HCT116 (cell line): ENCODE data around the gene THSD4. TPM values are rescaled to one million over a fixed set of nuclear protein-coding genes. Genes with fewer than 3 reads are reported as not detected.

Experiments
- ATAC-seq: fragments of 200-7000 bp; cut with Tn5 transposase; 2 replicates; pipeline ENCODE4 v1.9.1; 2020; ENCODE audit warnings: mild to moderate bottlenecking, moderate library complexity
- BruUV-seq: library from RNA; stranded (reverse); fragments of 400-500 nt; replicated peaks from 2 replicates; lab custom pipeline; 2021; lab: Mats Ljungman, UMichigan
- CTCF ChIA-PET: fragments of 300-600 bp; sonication (Branson Sonifier 250); formaldehyde crosslinking; loops from one replicate; lab custom pipeline; 2021; ENCODE audit warnings: antibody characterized with exemption; lab: Charles Lee
- POLR2A ChIA-PET: fragments of 300-600, 350-600 bp; sonication (Branson Sonifier 250); formaldehyde crosslinking; loops from one replicate; lab custom pipeline; 2021; ENCODE audit warnings: antibody characterized with exemption; lab: Charles Lee
- RAD21 ChIA-PET, 2 experiments: fragments of 300-600 bp; sonication (Branson Sonifier 250); formaldehyde crosslinking; loops; one replicate each; lab custom pipeline; 2023; ENCODE audit warnings: low total read pairs in 2 of 2; ENCODE audit not compliant: uncharacterized antibody in 2 of 2, unreplicated experiment in 2 of 2, low non-redundant PET in 1 of 2; lab: Charles Lee
- DNase-seq: peaks from one replicate; pipeline ENCODE4 v3.0.0-alpha.2; 2010; ENCODE audit warnings: low read depth, low spot score
- H2AFZ ChIP-seq: fragments of 200-600 bp; shearing (Covaris generic), sonication (generic); 2 replicates; pipeline ENCODE4 v1.6.1; 2017; ENCODE audit warnings: low read depth, mixed run types, mixed read lengths, antibody characterized with exemption, low read length; ENCODE audit not compliant: poor library complexity, severe bottlenecking
- H3K27ac ChIP-seq: 2 replicates; pipeline ENCODE4 v1.5.1; 2012; ENCODE audit warnings: low read depth, low read length
- H3K27me3 ChIP-seq: fragments of 200-600 bp; sonication (generic); 2 replicates; pipeline ENCODE4 v1.6.1; 2016; ENCODE audit warnings: mixed run types, low read length, mixed read lengths; ENCODE audit not compliant: insufficient read depth
- H3K36me3 ChIP-seq, 2 experiments: fragments of 200-500 bp in 1 of 2; fragments of 200-600 bp in 1 of 2; sonication (Bioruptor generic) in 1 of 2; sonication (generic) in 1 of 2; 2 replicates each; pipeline versions ENCODE4 v1.5.1 to v1.6.1; 2014 to 2016; ENCODE audit warnings: low read length in 2 of 2, inconsistent platforms in 1 of 2, mixed read lengths in 1 of 2, mixed run types in 1 of 2; ENCODE audit not compliant: insufficient read depth in 2 of 2, control insufficient read depth in 1 of 2
- H3K4me1 ChIP-seq, 2 experiments: fragments of 200-600 bp in 1 of 2; sonication (generic) in 1 of 2; 2 replicates each; pipeline versions ENCODE4 v1.5.1 to v1.6.1; 2012 to 2017; ENCODE audit warnings: low read length in 2 of 2, inconsistent platforms in 1 of 2, mild to moderate bottlenecking in 1 of 2, mixed read lengths in 1 of 2, mixed run types in 1 of 2, moderate library complexity in 1 of 2; ENCODE audit not compliant: insufficient read depth in 2 of 2, control insufficient read depth in 1 of 2
- H3K4me2 ChIP-seq: fragments of 200-600 bp; sonication (generic); 2 replicates; pipeline ENCODE4 v1.6.1; 2017; ENCODE audit warnings: mixed run types, low read length, mixed read lengths
- H3K4me3 ChIP-seq, 2 experiments: fragments of 200-600 bp in 1 of 2; sonication (generic) in 1 of 2; replicated peaks in 1 of 2; 2 replicates each; pipeline ENCODE4 v1.5.1; 2011 to 2016; ENCODE audit warnings: low read length in 2 of 2, control low read depth in 1 of 2, low read depth in 1 of 2, mild to moderate bottlenecking in 1 of 2, mixed read lengths in 1 of 2, mixed run types in 1 of 2
- H3K79me2 ChIP-seq: fragments of 200-600 bp; sonication (generic); 2 replicates; pipeline ENCODE4 v1.6.1; 2017; ENCODE audit warnings: mild to moderate bottlenecking, mixed run types, low read length, moderate library complexity, mixed read lengths; ENCODE audit not compliant: insufficient read depth
- H3K9ac ChIP-seq: fragments of 200-600 bp; sonication (generic); 2 replicates; pipeline ENCODE4 v1.6.1; 2016; ENCODE audit warnings: low read length, mixed read lengths
- H3K9me2 ChIP-seq: fragments of 200-600 bp; sonication (generic), shearing (Covaris generic); 2 replicates; pipeline ENCODE4 v1.6.1; 2017; ENCODE audit warnings: mixed run types, mild to moderate bottlenecking, moderate library complexity; ENCODE audit not compliant: insufficient read depth
- H3K9me3 ChIP-seq, 2 experiments: fragments of 200-500 bp in 1 of 2; fragments of 200-600 bp in 1 of 2; sonication (Bioruptor generic) in 1 of 2; sonication (generic) in 1 of 2; 2 replicates each; pipeline ENCODE4 v1.6.1; 2014 to 2017; ENCODE audit warnings: low read length in 2 of 2, mixed read lengths in 2 of 2, inconsistent platforms in 1 of 2, low read depth in 1 of 2, mild to moderate bottlenecking in 1 of 2, mixed run types in 1 of 2, moderate library complexity in 1 of 2; ENCODE audit not compliant: control insufficient read depth in 1 of 2, insufficient read depth in 1 of 2
- H4K20me1 ChIP-seq: fragments of 200-600 bp; sonication (generic), shearing (Covaris generic); 2 replicates; pipeline ENCODE4 v1.6.1; 2017; ENCODE audit warnings: mixed run types, mild to moderate bottlenecking, moderate library complexity; ENCODE audit not compliant: insufficient read depth
- ATF3 ChIP-seq: IDR thresholded peaks from 2 replicates; pipeline ENCODE4 v1.6.1; 2012
- CBX3 ChIP-seq: IDR thresholded peaks from 2 replicates; pipeline ENCODE4 v1.6.1; 2012; ENCODE audit warnings: low read depth
- CEBPB ChIP-seq: IDR thresholded peaks from 2 replicates; pipeline ENCODE4 v1.6.1; 2012; ENCODE audit warnings: low read depth
- CTCF ChIP-seq, 3 experiments: fragments of 200-600 bp in 1 of 3; sonication (generic) in 1 of 3; IDR thresholded peaks in 2 of 3; conservative IDR thresholded peaks in 1 of 3; 2 replicates each; pipeline ENCODE4 v1.5.1; 2012 to 2017; ENCODE audit warnings: low read depth in 2 of 3, low read length in 2 of 3, antibody characterized with exemption in 1 of 3, borderline replicate concordance in 1 of 3, control low read depth in 1 of 3, mild to moderate bottlenecking in 1 of 3, mixed read lengths in 1 of 3, mixed run types in 1 of 3, moderate library complexity in 1 of 3; ENCODE audit not compliant: insufficient read depth in 1 of 3
- EGR1 ChIP-seq: IDR thresholded peaks from 2 replicates; pipeline ENCODE4 v1.6.1; 2012; ENCODE audit warnings: low read depth
- ELF1 ChIP-seq: IDR thresholded peaks from 2 replicates; pipeline ENCODE4 v1.6.1; 2012; ENCODE audit warnings: low read depth, borderline replicate concordance
- EZH2phosphoT487 ChIP-seq: fragments of 200-600 bp; IDR thresholded peaks from 2 replicates; pipeline ENCODE4 v1.6.1; 2018; ENCODE audit warnings: antibody characterized with exemption, borderline replicate concordance
- FOSL1 ChIP-seq: IDR thresholded peaks from 2 replicates; pipeline ENCODE4 v1.6.1; 2012; ENCODE audit warnings: low read depth
- JUND ChIP-seq: IDR thresholded peaks from 2 replicates; pipeline ENCODE4 v1.6.1; 2012
- POLR2A ChIP-seq: IDR thresholded peaks from 2 replicates; pipeline ENCODE4 v1.7.0; 2011; ENCODE audit warnings: borderline replicate concordance; ENCODE audit not compliant: insufficient read depth, insufficient read length; ENCODE audit errors: extremely low read depth
- RAD21 ChIP-seq: IDR thresholded peaks from 2 replicates; pipeline ENCODE4 v1.6.1; 2012; ENCODE audit warnings: low read depth, mild to moderate bottlenecking
- REST ChIP-seq: IDR thresholded peaks from 2 replicates; pipeline ENCODE4 v1.6.1; 2012; ENCODE audit warnings: low read depth
- SIN3A ChIP-seq: IDR thresholded peaks from 2 replicates; pipeline ENCODE4 v1.6.1; 2012; ENCODE audit warnings: low read depth
- TCF7L2 ChIP-seq: IDR thresholded peaks from 2 replicates; pipeline ENCODE4 v1.7.0; 2011; ENCODE audit warnings: borderline replicate concordance, inconsistent platforms; ENCODE audit not compliant: insufficient read depth, insufficient read length; ENCODE audit errors: extremely low read depth
- ZFX ChIP-seq: fragments of 450-650 bp; IDR thresholded peaks from 2 replicates; pipeline ENCODE4 v1.6.1; 2017
- ZNF274 ChIP-seq: fragments of 200-500 bp; sonication (Bioruptor generic); IDR thresholded peaks from 2 replicates; pipeline ENCODE4 v1.6.1; 2014; ENCODE audit warnings: mild to moderate bottlenecking, low read depth, low read length, inconsistent platforms
- intact Hi-C: fragments of 100-400 bp; cut with micrococcal nuclease; formaldehyde crosslinking; loops from 2 replicates; pipeline ENCODE4 v1.10.0; 2022
- total RNA-seq: library from RNA; stranded (reverse); gene quantifications from one replicate; pipeline ENCODE4 v1.2.1, GENCODE V29; 2021; ENCODE audit not compliant: unreplicated experiment

THSD4 gene
- total RNA-seq, 1 experiment from 2014 or later: 30.5 TPM

- H3K4me1 ChIP-seq: peaks cover 0 to 4% of the 10 kb centered on the region in 2 experiments; a peak in 1 of 4 replicates
- no TSS peak for BruUV-seq
- DNase-seq (no peak), ATAC-seq (no peak)
- TF ChIP-seq CEBPB: no peak
- no peak for TF ChIP-seq POLR2A
- no peak for TF ChIP-seq EGR1
- TF ChIP-seq REST: no peak
- no peak for TF ChIP-seq ATF3
- no peak for TF ChIP-seq ZNF274
- no peak for TF ChIP-seq ELF1
- TF ChIP-seq CBX3: no peak
- TF ChIP-seq JUND: no peak
- TF ChIP-seq TCF7L2: no peak
- TF ChIP-seq RAD21: no peak
- TF ChIP-seq SIN3A: no peak
- no peak for TF ChIP-seq EZH2phosphoT487
- TF ChIP-seq ZFX: no peak
- TF ChIP-seq CTCF (IDR thresholded peaks at IDR 0.05 in 2 of 3, conservative IDR thresholded peaks at IDR 0.05 in 1 of 3; ENCODE audit: borderline replicate concordance in 1 of 3, insufficient read depth in 1 of 3, low read depth in 2 of 3, low read length in 2 of 3): no peak
- no peak for TF ChIP-seq FOSL1
- CTCF ChIA-PET: no interaction called here
- intact Hi-C loops: no loop called here
- H4K20me1 ChIP-seq: no peaks in the 10 kb centered on the region
- no peak overlapping the region for H2AFZ ChIP-seq
- no peaks in the 10 kb centered on the region for H3K27me3 ChIP-seq
- no peak overlapping the region for H3K4me3 ChIP-seq
- H3K9me2 ChIP-seq: no peaks in the 10 kb centered on the region
- H3K9ac ChIP-seq: no peak overlapping the region
- RAD21 ChIA-PET: no interaction called here
- H3K36me3 ChIP-seq: no peaks in the 10 kb centered on the region
- no peaks in the 10 kb centered on the region for H3K9me3 ChIP-seq
- no peaks in the 10 kb centered on the region for H3K79me2 ChIP-seq
- H3K4me2 ChIP-seq: no peak overlapping the region
- no peak overlapping the region for H3K27ac ChIP-seq
- POLR2A ChIA-PET: no interaction called here
Observed at GRCh38 chr15:71597126-71597525, 481.9 kb downstream of the THSD4 start.
